GM12878 (cell line): ENCODE results near the gene AGO4. TPM values are rescaled to one million over a fixed set of nuclear protein-coding genes. Genes with fewer than 3 reads are reported as not detected.

Experiments used
- ATAC-seq: fragments of 200-7000 bp; cut with Tn5 transposase; 3 replicates; pipeline ENCODE4 v1.9.1; 2020; ENCODE audit warnings: mild to moderate bottlenecking, moderate library complexity
- BruUV-seq: library from RNA; stranded (reverse); fragments of 400-500 nt; replicated peaks from 2 replicates; lab custom pipeline; 2021; lab: Mats Ljungman, UMichigan
- CTCF ChIA-PET: fragments of 300-600 bp; sonication (Branson Sonifier 250); formaldehyde crosslinking; extraction: SDS; loops from one replicate; lab custom pipeline; 2021; ENCODE audit warnings: inconsistent platforms; lab: Yijun Ruan, JAX
- POLR2A ChIA-PET: fragments of 350-600 bp; formaldehyde crosslinking; extraction: SDS; loops from one replicate; lab custom pipeline; 2021; ENCODE audit warnings: inconsistent platforms; lab: Charles Lee
- RAD21 ChIA-PET: fragments of 300-600 bp; sonication (Branson Sonifier 250); formaldehyde crosslinking; loops from one replicate; lab custom pipeline; 2023; ENCODE audit warnings: antibody characterized with exemption; ENCODE audit not compliant: unreplicated experiment; lab: Charles Lee
- SMC1A ChIA-PET: fragments of 300-600 bp; sonication (Branson Sonifier 250); formaldehyde crosslinking; loops from one replicate; lab custom pipeline; 2023; ENCODE audit not compliant: unreplicated experiment, uncharacterized antibody; lab: Charles Lee
- DNase-seq: peaks from one replicate; pipeline ENCODE4 v3.0.0-alpha.2; 2011; ENCODE audit warnings: low read depth, low spot score
- FAIRE-seq: peaks from 3 replicates; lab custom pipeline; 2011; peaks lifted over from hg19 to GRCh38; lab: Jason Lieb, UNC
- H2AFZ ChIP-seq: 2 replicates; pipeline ENCODE4 v1.6.0; 2011; ENCODE audit warnings: low read depth, low read length, control low read depth; ENCODE audit not compliant: control insufficient read depth
- H3K27ac ChIP-seq: 2 replicates; pipeline ENCODE4 v1.5.1; 2011; ENCODE audit warnings: control low read depth; ENCODE audit not compliant: control insufficient read depth, insufficient read depth
- H3K27me3 ChIP-seq, 2 experiments: replicated peaks in 1 of 2; 2 replicates each; pipeline versions ENCODE4 v1.6.0 to v1.6.1; 2011; ENCODE audit warnings: low read length in 1 of 2; ENCODE audit not compliant: control insufficient read depth in 2 of 2, insufficient read depth in 2 of 2
- H3K36me3 ChIP-seq, 2 experiments: 2 replicates each; pipeline ENCODE4 v1.5.1; 2011; ENCODE audit warnings: low read length in 1 of 2; ENCODE audit not compliant: control insufficient read depth in 2 of 2, insufficient read depth in 2 of 2
- H3K4me1 ChIP-seq: 2 replicates; pipeline ENCODE4 v1.6.1; 2011; ENCODE audit warnings: mild to moderate bottlenecking, low read length, moderate library complexity, mixed read lengths; ENCODE audit not compliant: control insufficient read depth, insufficient read depth
- H3K4me2 ChIP-seq: 2 replicates; pipeline ENCODE4 v1.6.0; 2011; ENCODE audit warnings: control low read depth; ENCODE audit not compliant: control insufficient read depth, insufficient read depth
- H3K4me3 ChIP-seq: fragments of 200-600 bp; sonication (generic); 2 replicates; pipeline ENCODE4 v1.5.1; 2016
- H3K79me2 ChIP-seq: 2 replicates; pipeline ENCODE4 v1.6.0; 2011; ENCODE audit warnings: low read length; ENCODE audit not compliant: control insufficient read depth, insufficient read depth
- H3K9ac ChIP-seq: 2 replicates; pipeline ENCODE4 v1.8.0; 2011; ENCODE audit warnings: low read length, control low read depth, mixed read lengths; ENCODE audit not compliant: control insufficient read depth, insufficient read depth
- H3K9me3 ChIP-seq: replicated peaks from 3 replicates; pipeline ENCODE4 v1.5.1; 2011; ENCODE audit warnings: mild to moderate bottlenecking, low read length; ENCODE audit not compliant: control insufficient read depth, insufficient read depth
- H4K20me1 ChIP-seq: 2 replicates; pipeline ENCODE4 v1.6.0; 2011; ENCODE audit not compliant: control insufficient read depth, insufficient read depth
- BACH1 ChIP-seq: fragments of 450-650 bp; IDR thresholded peaks from 2 replicates; pipeline ENCODE4 v1.6.1; 2017; ENCODE audit warnings: mild to moderate bottlenecking, borderline replicate concordance
- BMI1 ChIP-seq: fragments of 450-650 bp; IDR thresholded peaks from 2 replicates; pipeline ENCODE4 v1.6.1; 2016; ENCODE audit warnings: mild to moderate bottlenecking, moderate library complexity, borderline replicate concordance
- EP300 ChIP-seq, 2 experiments: fragments of 150-350 bp in 1 of 2; IDR thresholded peaks; 2 replicates each; pipeline ENCODE4 v1.6.1; 2011 to 2012; ENCODE audit warnings: low read depth in 2 of 2, low read length in 2 of 2, borderline replicate concordance in 1 of 2, improper control_type of control experiment in 1 of 2, inconsistent platforms in 1 of 2; ENCODE audit not compliant: control insufficient read depth in 1 of 2
- HDAC2 ChIP-seq: fragments of 200-600 bp; sonication (generic); IDR thresholded peaks from 2 replicates; pipeline ENCODE4 v1.6.1; 2017
- PML ChIP-seq: IDR thresholded peaks from 2 replicates; pipeline ENCODE4 v1.6.1; 2012; ENCODE audit warnings: low read length, inconsistent platforms
- SPI1 ChIP-seq: IDR thresholded peaks from 2 replicates; pipeline ENCODE4 v1.6.1; 2011; ENCODE audit warnings: low read depth, mild to moderate bottlenecking, low read length, moderate library complexity, borderline replicate concordance; ENCODE audit not compliant: insufficient read depth
- SREBF2 ChIP-seq: IDR thresholded peaks from 2 replicates; pipeline ENCODE4 v1.6.1; 2012; ENCODE audit warnings: mild to moderate bottlenecking, low read length
- WGBS: methylation state at CpG from one replicate; pipeline ENCODE4 v1.1.6; 2016; ENCODE audit warnings: low lambda C conversion rate; ENCODE audit not compliant: insufficient replicate concordance, insufficient coverage; ENCODE audit errors: missing lambda C conversion rate; 5-methylcytosine and 5-hydroxymethylcytosine counted together
- in situ Hi-C: fragments of 300-500 bp; cut with MboI; formaldehyde crosslinking; loops from 9 replicates; pipeline ENCODE4 v1.14.3; 2018; ENCODE audit warnings: mixed read lengths
- intact Hi-C: fragments of 100-400 bp; cut with micrococcal nuclease; formaldehyde crosslinking; loops from one replicate; pipeline ENCODE4 v1.14.2; 2022; ENCODE audit not compliant: unreplicated experiment
- polyA plus RNA-seq, 11 experiments: library from polyadenylated mRNA; depleted of rRNA in 4 of 11; unstranded in 6 of 11; stranded (reverse) in 5 of 11; fragments of >200 nt; fragmentation: Nextera tagmentation in 4 of 11; fragmentation: Illumina TruSeq in 1 of 11; extraction: Ambion mirVana in 4 of 11; extraction: Trizol in 1 of 11; gene quantifications; 1 replicate in 1 of 11; 2 replicates in 10 of 11; pipeline versions ENCODE4 v1.2.1 to v1.2.3, GENCODE V29; 2011 to 2016; ENCODE audit warnings: inconsistent platforms in 2 of 11, missing spikeins in 2 of 11, low read depth in 1 of 11
- total RNA-seq, 4 experiments: library from RNA; depleted of rRNA in 3 of 4; stranded (reverse); fragments of >200 nt in 3 of 4; fragmentation: Illumina TruSeq in 1 of 4; extraction: Trizol in 1 of 4; gene quantifications; 2 replicates each; pipeline versions ENCODE4 v1.2.1 to v1.2.3, GENCODE V29; 2013 to 2021
- TF ChIP-seq, protein P1 (sequence below): fragments of 150-350 bp; IDR thresholded peaks from 2 replicates; pipeline ENCODE4 v1.6.1; 2014; ENCODE audit warnings: mild to moderate bottlenecking, low read depth, low read length
- TF ChIP-seq, protein P2 (sequence below): IDR thresholded peaks from 2 replicates; pipeline ENCODE4 v1.6.1; 2012; ENCODE audit warnings: low read length, inconsistent platforms

AGO4 gene
- total and polyA plus RNA-seq, 10 of the 15 experiments (the other 5 are each of a cell fraction or from before 2014, with no cell fraction given), result 1.2 to 7.9 (median 3.2) TPM

DNA sequence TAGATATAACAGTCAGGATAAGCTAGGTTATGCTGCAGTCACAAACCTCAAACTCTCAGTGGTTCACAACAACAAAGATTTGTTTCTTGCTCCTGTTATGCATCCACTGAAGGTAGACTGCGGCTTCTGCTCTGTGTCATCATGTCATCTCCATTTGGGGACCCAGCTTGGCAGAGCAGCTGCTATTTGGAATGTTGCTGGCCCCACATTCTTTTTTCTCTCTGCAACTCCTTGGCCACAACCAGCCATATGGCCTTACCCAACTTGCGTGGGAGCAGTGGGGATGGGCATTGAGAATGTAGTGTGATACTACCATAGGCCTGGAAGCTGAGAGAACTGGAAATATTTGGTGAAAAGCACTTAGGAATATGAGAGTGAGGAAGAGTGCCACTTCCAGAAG, 26.4 kb downstream of the AGO4 start (continued):
- TF ChIP-seq, protein P1, sequence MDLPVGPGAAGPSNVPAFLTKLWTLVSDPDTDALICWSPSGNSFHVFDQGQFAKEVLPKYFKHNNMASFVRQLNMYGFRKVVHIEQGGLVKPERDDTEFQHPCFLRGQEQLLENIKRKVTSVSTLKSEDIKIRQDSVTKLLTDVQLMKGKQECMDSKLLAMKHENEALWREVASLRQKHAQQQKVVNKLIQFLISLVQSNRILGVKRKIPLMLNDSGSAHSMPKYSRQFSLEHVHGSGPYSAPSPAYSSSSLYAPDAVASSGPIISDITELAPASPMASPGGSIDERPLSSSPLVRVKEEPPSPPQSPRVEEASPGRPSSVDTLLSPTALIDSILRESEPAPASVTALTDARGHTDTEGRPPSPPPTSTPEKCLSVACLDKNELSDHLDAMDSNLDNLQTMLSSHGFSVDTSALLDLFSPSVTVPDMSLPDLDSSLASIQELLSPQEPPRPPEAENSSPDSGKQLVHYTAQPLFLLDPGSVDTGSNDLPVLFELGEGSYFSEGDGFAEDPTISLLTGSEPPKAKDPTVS, result no peak
- TF ChIP-seq BMI1 (no peak), BACH1 (no peak), EP300 (IDR thresholded peaks at IDR 0.05; ENCODE audit: borderline replicate concordance in 1 of 2, control insufficient read depth in 1 of 2, low read depth in 2 of 2, low read length in 2 of 2) (no peak), HDAC2 (no peak), PML (no peak)

DNA sequence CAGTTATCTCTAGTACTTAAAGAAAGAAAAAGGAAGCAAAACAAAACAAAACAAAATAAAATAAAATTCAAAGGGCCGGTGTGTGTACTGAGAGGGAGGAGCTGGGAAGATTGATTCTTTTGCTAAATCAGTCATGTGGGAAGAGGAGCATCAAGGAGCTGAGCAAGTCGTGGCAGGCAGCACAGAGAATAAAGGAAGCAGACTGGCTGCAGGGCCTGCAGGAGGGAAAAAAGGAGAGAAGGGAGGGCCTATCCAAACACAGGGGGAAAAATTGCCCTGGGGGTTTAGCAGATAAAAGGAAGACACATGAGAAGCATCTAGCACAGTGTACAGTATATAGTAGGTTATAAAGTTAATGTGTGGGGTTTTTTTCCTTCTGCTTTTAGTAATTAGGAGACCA, 27.6 kb downstream of the AGO4 start:
- no peak for FAIRE-seq

More for the DNA sequence above, 27.6 kb downstream of the AGO4 start:
- CTCF ChIA-PET, result no interaction called here
- no peak overlapping the region for H3K9ac ChIP-seq
- in situ Hi-C loops, result no loop called here
- TF ChIP-seq, protein P2, sequence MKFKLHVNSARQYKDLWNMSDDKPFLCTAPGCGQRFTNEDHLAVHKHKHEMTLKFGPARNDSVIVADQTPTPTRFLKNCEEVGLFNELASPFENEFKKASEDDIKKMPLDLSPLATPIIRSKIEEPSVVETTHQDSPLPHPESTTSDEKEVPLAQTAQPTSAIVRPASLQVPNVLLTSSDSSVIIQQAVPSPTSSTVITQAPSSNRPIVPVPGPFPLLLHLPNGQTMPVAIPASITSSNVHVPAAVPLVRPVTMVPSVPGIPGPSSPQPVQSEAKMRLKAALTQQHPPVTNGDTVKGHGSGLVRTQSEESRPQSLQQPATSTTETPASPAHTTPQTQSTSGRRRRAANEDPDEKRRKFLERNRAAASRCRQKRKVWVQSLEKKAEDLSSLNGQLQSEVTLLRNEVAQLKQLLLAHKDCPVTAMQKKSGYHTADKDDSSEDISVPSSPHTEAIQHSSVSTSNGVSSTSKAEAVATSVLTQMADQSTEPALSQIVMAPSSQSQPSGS, result no peak
- TF ChIP-seq SREBF2, result no peak
- no peak for TF ChIP-seq SPI1
- DNase-seq (no peak), ATAC-seq (no peak)
- BruUV-seq, result no TSS peak
- H3K9me3 ChIP-seq, result no peaks in the 10 kb centered on the region
- RAD21 ChIA-PET, result no interaction called here
- SMC1A ChIA-PET, result no interaction called here
- H3K27ac ChIP-seq, result no peak overlapping the region
- H4K20me1 ChIP-seq, result no peaks in the 10 kb centered on the region
- no peaks in the 10 kb centered on the region for H3K27me3 ChIP-seq
- intact Hi-C loops, result no loop called here
- H3K4me1 ChIP-seq, result no peaks in the 10 kb centered on the region
- H3K4me3 ChIP-seq, result no peak overlapping the region
- no peak overlapping the region for H3K4me2 ChIP-seq
- WGBS, result 50% methylated on average over 2 of the region's 2 CpGs
- H2AFZ ChIP-seq, result no peak overlapping the region
- H3K36me3 ChIP-seq, result 0 out of 4 replicates have a peak, but pooled peaks cover 0 to 2% of the 10 kb centered on the region in 2 experiments
- POLR2A ChIA-PET, result no interaction called here
- no peaks in the 10 kb centered on the region for H3K79me2 ChIP-seq
